ENCODE results near the gene FNDC3A. TPM values are rescaled to one million over a fixed set of nuclear protein-coding genes. Genes with fewer than 3 reads are reported as not detected.

FNDC3A gene
- 64.2 TPM for total RNA-seq

GRCh38 chr13:48975856-48976575 is at the start of gene FNDC3A:
FNDC3A (plus strand) TSS chr13:48975912; CDS start chr13:49006191, 30,279 bp downstream.

GRCh38 chr13:49220036-49220855 is 244.5 kb downstream of the FNDC3A start, which contains the start of gene MLNR:
MLNR (plus strand) TSS chr13:49220338; CDS start chr13:49220338, 0 bp downstream.

GRCh38 chr13:49247643-49248621 is 272.2 kb downstream of the FNDC3A start, which contains the start of gene CDADC1:
CDADC1 (plus strand) TSS chr13:49247925; CDS start chr13:49248038, 113 bp downstream.

Small RNA genes within 50 kb of the gene (small RNA-seq; reads per million reads assigned to genes)
- gene COX7CP1 (ENCODE audit: low replicate concordance) (not detected), gene RNU6-60P (ENCODE audit: low replicate concordance) (not detected), gene RNY3P2 (ENCODE audit: low replicate concordance) (not detected)

Other genes starting within 250 kb of the FNDC3A start
- gene MLNR, start 244.4 kb downstream of the FNDC3A start, total RNA-seq = not detected